ENCODE results near the gene DCAF15. TPM values are rescaled to one million over a fixed set of nuclear protein-coding genes. Genes with fewer than 3 reads are reported as not detected.

Gene DCAF15
- polyA plus RNA-seq, 1 donor from 2014 or later: 5.7 TPM

- Mint-ChIP-seq H3K27ac (peak overlapping the region; percentile 98 to 100 (median 99)), H3K27me3 (no peaks in the 10 kb centered on the region), H3K9me3 (no peaks in the 10 kb centered on the region), H3K4me3 (peak overlapping the region; percentile 87 to 95 (median 95)), H3K4me1 (peaks cover 23 to 33% (median 32%) of the 10 kb centered on the region in 3 donors), H3K36me3 (peaks cover 1% of the 10 kb centered on the region)
Observed at GRCh38 chr19:14006766-14007562, 54.7 kb downstream of the DCAF15 start.

Other genes starting within 250 kb of the DCAF15 start
- 17.6 TPM for gene MRI1, start 188.0 kb upstream of the DCAF15 start, polyA plus RNA-seq
- 208 TPM for gene C19orf53, start 178.1 kb upstream of the DCAF15 start, polyA plus RNA-seq
- 1.2 TPM for gene ZSWIM4, start 157.1 kb upstream of the DCAF15 start, polyA plus RNA-seq
- gene NANOS3, start 75.4 kb upstream of the DCAF15 start, polyA plus RNA-seq: not detected
- not detected for gene BRME1, start 46.4 kb upstream of the DCAF15 start, polyA plus RNA-seq
- 15.5 TPM for gene CC2D1A, start 46.3 kb upstream of the DCAF15 start, polyA plus RNA-seq
- gene PODNL1, start 14.1 kb upstream of the DCAF15 start, polyA plus RNA-seq: not detected
- 3.7 TPM for gene RFX1, start 53.8 kb downstream of the DCAF15 start, polyA plus RNA-seq
- gene RLN3, start 75.6 kb downstream of the DCAF15 start, polyA plus RNA-seq: 0.65 TPM
- 58.3 TPM for gene IL27RA, start 79.3 kb downstream of the DCAF15 start, polyA plus RNA-seq
- not detected for gene PALM3, start 109.6 kb downstream of the DCAF15 start, polyA plus RNA-seq
- gene MISP3, start 120.3 kb downstream of the DCAF15 start, polyA plus RNA-seq: 0.16 TPM
- gene C19orf67, start 133.3 kb downstream of the DCAF15 start, polyA plus RNA-seq: not detected
- 2.8 TPM for gene SAMD1, start 138.2 kb downstream of the DCAF15 start, polyA plus RNA-seq
- 1.4 TPM for gene PRKACA, start 165.3 kb downstream of the DCAF15 start, polyA plus RNA-seq
- 1.9 TPM for gene ASF1B, start 184.1 kb downstream of the DCAF15 start, polyA plus RNA-seq